SIG-M5 (cell line): ENCODE results near the gene ADAMTS7.
"Not testable (repeated sequence)": the region's sequence is repeated elsewhere in the genome, so short reads cannot be mapped to it uniquely, and the experiment has no call there.

ENCODE experiments used
- DNase-seq: peaks from one replicate; lab custom pipeline; 2025; lab: John Stamatoyannopoulos, UW

ADAMTS7 gene

DNA sequence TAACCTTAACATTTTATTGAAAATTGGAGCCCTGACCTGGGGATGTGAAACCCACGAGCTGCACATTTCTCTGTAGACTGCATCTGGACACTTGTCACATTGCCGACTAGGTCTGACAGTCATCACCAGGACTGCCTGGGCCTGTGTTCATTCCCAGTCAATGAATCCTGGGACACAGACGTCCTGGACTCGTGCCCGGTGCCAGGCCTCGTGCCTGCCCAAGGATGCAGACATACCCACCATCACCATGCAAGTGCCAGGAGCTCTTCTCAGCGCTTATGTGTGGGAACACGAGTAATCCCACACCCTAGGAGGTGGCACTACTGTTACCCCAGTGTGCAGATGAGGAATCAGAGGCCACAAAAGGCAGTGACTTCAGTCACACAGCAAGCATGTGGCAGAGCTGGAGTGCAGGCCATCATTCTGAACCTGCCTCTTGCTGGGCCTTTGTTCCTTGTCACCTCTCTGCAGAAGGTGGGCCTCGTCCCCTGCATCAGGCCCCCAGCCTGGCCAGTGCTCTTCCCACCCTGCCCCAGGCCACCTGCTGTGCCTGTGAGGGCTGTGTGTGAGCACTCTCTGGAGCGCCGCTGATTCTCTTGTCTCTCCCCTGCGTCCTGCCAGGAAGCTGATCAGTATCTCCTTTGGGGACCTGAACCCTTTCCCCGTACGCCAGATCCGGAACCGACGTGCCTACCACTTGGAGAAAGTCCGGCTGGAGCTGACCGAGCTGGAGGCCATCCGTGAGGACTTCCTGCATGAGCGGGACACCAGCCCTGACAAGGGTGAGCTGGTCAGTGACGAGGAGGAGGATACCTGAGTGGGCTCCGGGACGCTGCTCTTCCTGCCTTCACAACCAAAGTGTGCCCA is 58.5 kb downstream of the ADAMTS7 start:
- DNase-seq, result no peak

DNA sequence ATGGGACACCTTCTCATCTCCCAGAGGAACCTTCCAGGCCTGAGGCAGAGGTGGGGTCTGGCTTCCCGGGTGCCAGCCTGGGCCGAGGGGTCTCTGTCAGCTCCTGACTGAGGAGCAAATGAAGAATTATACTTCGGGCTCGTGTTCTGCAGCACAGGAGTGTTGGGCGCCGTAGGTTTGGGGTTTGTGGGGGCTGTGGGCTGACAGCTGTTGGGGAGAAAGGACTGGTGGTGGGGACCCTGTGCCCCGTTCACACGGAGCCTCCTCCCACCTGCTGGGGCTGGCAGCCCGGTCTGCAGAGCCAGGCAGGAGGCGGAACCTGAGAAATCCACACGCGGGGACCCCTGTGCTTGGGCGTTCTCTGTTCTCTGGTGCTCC is 59.7 kb downstream of the ADAMTS7 start:
- DNase-seq, result no peak

DNA sequence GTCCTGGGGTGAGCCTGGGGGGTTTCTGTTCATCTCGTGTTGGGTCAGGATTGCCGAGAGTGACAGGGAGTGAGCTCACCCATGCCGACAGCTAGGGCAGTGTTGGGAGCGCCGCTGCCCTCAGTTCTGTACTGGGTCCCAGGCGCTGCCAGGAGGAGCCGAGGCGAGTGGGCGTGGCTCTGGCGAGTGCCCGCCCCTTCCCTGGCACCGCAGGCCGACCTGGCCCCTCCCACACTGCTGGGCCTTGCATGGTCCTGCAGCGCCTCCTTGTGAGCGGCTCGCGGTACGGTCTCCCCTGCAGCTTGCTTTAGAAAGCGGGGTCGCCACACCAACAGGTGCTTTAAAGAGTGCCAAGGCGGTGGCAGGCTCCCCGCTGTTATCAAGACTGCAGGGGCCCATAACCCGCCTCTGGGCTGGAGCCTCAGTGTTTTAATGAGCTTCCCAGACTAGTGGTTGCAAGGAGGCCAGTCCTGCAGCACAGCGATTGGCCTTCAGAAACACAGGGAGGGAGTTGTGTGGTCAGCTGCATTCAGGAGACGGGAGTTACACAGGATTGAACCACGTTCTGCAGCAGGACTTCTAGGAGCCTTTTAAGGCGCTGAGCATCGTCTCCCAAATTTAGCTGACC is 60.2 kb downstream of the ADAMTS7 start:
- not testable (repeated sequence) for DNase-seq

DNA sequence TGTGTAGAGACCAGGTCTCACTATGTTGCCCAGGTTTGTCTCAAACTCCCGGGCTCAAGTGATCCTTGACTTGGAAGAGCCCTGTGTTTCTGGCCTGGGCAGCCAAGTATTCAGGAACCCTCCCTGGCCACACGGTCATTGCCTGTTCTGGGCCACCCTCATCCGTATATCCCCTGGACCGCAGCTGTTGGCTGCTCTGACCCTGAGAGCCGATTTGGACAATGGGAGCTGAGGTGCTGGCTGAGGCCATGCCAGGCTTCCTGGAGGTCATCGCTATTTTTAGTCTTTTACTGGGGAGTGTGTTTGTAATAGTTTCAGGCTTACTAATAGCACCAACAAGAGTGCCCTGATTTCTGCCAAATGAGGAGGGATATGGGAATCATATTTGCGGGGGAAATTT is 60.7 kb downstream of the ADAMTS7 start:
- no peak for DNase-seq

DNA sequence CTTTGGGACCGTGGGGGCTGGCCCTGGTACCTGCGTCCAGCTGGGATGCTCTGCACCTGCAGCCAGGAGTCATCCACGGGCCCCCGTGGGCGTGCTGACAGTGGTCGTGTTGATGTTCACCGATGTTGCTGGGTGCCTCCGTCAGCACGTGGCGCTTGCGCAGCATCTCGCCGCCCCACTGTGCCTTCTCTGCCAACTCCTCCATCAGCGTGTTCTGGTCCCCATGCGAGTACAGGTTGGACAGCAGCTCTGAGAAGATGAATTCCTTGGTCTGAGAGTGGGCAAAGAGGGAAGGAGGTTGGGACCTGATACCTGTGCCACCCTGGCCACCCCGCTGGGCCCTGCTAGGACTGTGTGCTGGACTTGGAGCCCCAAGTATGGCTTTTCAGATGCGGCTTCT is 61.4 kb downstream of the ADAMTS7 start:
- no peak for DNase-seq

DNA sequence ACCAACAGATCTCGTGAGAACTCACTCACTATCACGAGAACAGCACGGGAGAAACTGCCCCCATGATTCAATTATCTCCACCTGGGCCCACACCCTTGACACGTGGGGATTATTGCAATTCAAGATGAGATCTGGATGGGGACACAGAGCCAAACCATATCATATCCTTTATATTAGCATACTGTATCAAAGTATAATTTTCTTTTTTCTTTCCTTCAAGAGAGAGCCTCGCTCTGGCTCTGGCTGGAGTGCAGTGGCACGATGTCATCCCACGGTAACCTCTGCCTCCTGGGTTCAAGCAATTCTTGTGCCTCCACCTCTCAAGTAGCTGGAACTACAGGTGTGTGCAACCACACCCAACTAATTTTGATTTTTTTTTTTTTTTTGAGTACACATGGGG is 63.4 kb downstream of the ADAMTS7 start:
- DNase-seq, result not testable (repeated sequence)

DNA sequence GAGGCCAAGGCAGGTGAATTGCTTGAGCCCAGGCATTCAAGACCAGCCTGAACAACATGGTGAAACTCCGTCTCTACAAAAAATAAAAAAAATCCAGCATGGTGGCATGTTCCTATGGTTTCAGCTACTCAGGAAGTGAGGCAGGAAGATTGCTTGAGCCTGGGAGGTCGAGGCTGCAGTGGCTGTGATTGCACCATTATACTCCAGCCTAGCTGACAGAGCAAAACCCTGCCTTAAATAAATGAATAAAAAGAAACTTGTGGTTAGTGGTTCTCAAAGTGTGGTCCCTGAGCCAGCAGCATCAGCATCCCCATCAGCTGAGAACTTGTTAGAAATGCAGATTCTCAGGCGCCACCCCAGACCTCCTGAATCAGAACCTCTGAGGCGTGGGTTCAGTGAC is 69.6 kb downstream of the ADAMTS7 start:
- not testable (repeated sequence) for DNase-seq

DNA sequence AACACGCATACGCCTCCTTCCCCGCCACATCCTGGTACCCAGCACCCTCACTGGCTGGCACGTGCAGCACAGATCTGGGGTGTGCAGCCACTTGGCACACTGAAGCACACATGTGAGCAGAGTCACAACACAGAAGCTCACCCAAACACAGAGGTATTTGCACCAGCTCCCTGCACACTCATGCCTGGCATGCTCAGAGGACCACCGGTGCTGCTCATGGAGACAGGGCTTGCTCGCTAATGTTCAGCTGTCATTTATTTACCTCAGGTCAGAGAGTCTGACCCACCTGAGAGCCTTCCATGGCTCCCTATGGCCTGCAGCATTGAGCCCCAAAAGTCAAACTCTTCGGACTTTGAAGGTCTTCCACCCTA is 70.4 kb downstream of the ADAMTS7 start:
- DNase-seq, result no peak

DNA sequence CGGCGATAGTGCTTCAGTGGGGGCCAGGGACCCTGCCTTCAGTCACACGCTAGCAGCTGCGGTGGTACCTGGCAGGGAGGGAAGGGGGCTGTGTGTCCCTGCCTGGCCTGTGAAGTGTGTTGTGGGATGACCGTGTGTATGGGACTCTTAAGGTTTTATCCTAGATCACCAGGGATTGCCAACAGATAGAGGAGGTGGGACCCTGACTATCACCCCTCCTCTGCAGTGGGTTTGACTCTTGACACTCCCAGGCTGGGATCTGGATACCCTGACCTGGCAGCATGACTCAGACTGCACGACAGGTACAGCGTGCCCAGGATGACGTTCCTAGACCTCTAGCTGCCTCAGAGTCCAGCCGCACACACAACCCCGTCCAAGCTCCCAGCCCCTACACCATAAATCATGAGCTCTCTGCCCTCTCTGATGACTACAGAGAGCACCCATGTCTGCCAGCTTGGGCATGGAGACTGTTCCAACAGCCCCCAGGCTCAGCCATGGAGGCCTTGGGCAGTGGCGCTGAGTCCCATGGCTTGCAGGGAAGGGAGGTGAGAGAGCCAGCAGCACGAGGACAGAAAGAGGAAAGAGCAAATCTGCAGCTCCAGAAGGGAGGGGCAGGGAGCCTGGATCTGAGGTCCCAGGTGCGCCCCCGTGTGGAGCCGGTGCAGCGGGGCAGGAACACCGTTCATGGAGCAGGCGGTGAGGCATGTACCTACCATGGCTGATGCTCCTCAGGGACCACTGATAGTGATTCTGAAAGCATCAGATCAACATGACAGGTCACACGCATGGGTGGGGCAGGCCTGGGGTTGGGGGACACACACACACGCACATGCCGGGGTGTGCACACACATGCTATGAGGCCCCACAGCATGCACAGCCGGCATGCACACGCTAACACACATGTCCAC is 71.0 kb downstream of the ADAMTS7 start:
- DNase-seq, result no peak

DNA sequence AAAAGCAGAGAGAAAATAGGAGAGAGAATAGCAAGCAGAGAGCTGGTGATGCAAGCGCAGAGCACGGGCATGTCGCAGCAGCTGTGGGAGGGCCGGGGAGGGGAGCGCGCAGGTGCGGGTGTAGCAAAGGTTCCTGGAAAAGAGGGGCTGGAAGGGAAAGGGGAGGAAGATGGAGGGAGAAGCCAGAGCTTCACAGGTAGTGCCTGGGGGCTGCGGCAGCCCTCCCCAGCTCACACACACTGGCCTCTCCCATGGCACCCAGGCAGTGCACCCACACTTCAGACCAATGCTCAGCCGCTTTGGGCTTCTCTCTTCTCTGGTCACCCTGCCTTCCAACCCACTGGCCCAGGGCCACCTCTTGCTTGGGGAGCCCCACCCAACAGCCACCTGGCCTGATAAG is 72.1 kb downstream of the ADAMTS7 start:
- no peak for DNase-seq

DNA sequence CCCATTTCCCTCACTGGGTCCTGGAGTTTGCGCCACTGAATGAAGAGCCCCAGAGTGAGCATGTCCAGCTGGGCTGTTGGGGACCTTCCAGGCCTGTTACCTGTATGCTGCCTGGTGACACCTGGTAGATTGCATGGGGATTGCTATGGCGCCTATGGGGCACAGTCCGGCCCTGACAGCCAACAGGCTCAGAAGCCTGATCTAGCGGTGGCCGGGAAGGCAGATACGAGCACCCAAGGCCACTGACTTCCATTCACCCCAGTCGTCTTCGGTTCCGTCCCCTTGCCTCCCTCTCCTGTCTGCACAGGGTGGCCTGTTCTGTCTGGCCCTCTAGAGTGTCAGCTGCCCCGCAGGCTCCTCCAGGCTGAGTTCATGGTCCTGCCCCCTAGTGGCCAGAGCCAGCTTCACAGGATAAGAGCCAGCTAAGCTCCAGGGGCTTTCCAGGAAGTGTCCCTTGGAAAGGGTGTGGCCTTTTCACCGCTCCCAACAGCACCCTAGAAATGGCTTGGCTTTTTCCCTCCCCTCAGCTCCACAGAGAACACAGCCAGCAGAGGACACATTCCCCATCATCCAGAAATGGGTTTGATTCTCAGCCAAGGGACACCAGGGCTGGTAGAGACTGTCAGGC is 73.2 kb downstream of the ADAMTS7 start:
- not testable (repeated sequence) for DNase-seq

DNA sequence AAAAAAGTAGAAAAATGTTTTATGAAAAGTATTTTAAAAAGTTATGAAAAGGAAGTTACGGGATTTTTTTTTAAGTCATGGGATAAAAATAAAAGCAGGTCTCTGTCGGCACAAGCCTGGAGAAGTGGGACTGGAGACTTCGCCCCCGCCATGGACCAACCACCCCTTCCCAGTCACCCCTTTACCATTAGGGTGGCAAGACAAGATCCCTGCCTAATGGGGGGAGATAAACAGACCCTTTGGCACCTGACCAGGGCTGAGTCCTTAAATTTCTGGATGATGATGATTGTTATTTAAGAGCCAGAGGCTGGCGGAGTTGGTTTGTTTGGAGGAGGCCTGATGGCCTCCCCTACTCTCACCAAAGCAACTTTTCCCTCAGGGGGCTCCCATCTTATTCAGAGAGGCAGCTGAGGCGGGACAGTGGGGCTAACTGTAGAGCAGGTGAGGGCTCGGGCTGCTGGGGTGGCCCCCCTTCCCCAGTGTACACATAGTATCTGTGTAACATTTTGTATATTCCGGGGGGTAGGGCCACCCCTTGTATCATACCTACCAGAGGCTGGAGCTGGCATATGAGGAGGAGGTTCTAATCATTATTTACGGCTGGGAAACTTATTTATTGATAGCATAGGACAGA is 74.0 kb downstream of the ADAMTS7 start:
- DNase-seq, result no peak

DNA sequence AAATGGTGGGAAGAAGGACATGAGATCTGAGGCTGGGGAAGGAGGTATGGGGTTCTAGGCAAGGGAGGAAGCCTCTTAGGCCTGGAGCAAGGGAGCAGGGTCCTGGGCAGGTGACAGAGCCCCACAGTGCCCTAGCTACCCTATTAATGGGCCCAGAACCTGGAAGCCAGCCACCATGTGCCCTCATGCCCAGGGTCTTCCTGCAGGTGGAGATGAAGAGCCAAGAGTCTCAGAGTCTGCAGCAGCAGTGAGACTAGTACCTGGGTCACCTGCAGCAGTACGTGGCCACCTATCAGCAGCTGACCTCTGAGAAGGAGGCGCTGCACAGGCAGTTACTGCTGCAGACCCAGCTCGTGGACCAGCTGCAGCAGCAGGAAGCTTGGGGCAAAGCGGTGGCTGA is 75.0 kb downstream of the ADAMTS7 start:
- not testable (repeated sequence) for DNase-seq

DNA sequence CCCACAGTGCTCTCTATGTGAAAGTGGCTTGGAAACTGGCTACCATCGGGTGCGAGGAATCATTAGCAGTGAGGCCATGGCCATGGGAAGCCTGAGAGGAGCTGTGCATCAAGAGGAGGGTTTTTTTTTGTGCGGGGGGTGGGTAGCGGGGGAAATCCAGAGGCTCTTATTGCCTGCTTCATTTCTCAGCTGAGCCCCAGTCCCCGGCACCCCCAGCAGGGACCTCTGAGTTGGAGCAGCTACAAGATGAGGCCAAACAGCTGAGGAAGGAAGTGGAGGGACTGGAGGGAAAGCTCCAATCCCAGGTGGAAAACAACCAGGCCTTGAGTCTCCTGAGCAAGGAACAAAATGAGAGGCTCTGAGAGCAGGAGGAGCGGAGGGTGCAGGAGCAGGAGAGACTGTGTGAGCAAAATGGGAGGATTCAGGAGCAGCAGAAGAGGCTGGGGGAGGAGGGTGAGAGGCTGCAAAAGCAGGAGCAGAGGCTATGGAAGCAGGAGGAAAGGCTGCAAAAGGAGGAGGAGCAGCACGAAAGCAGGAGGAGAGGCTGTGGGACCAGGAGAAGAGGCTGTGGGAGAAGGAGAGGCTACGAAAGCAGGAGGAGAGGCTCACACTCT is 76.7 kb downstream of the ADAMTS7 start:
- DNase-seq, result no peak

DNA sequence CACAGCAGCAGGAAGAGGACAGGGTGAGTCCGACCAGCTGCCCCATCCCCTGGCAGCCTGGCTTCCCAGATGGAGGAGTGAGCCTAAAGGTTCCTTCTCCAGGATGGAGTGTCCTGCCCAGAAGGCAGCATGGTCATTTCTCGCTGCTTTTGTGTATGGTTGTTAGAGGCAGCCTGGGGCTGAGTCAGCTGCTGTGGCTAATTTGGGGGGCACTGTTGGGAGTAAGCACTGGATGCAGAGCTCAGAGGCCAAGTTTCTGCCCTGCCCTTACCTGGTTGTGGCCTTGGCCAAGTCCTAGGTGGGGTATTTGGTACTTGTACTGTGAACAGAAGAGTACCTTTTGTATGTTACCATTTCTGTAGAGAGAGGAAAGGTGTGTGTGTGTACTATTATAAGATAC is 78.6 kb downstream of the ADAMTS7 start:
- DNase-seq, result no peak

DNA sequence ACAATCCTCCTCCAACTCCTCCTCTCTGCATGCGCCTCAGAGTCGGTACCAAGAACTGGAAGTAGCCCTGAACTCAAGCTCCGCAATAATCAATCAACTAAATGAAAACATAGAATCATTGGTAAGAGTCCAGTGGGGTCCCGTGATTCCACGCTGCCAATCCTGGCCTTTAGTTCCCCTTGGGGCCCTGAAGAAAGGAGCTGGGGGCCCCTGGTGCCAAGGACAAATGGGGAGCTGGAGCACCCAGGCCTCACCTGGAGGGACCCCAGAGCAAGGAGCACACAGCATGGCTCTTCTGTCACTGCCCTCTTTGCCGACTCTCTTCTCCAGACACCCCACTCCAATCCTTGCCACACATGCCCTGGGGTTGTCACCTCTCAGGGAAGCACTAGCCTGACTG is 80.3 kb downstream of the ADAMTS7 start:
- DNase-seq, result no peak

DNA sequence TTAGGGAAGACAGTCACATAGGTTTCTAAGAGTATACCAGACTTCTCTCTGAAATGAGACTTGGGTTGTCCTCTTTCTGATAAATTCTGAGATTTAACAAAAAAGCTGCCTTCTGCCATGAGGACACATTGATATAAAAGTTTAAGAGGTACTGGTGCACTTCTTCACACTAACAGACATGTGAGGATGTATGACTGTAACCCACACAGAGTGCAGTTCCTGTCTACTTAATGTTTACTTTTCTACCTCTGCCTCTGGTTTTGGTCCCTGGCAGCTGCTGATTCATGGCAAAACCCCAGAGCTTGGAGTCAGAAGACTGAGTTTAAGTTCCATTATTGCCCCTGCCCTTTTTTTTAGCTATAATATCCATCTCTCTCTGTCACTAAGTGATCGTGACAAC is 82.8 kb downstream of the ADAMTS7 start:
- not testable (repeated sequence) for DNase-seq

DNA sequence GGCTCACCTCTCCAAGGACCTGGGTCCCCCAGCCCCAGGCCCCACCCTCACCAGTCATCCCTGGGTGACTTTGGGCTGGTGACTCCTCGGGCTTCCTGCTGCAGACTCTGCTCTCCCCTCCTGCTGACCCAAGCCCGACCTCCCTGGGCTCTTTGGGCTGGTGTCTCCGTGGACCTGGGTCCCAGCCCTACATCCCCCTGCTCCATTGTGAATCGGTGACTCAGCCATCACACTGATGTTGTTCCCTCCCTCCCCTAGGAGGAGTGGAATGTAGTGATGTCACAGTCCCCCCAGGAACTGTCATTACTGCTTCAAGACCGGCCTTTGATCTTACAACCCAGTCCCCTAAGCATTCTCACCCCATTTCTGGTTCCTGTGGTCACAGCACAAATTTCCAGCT is 83.7 kb downstream of the ADAMTS7 start:
- DNase-seq, result no peak

DNA sequence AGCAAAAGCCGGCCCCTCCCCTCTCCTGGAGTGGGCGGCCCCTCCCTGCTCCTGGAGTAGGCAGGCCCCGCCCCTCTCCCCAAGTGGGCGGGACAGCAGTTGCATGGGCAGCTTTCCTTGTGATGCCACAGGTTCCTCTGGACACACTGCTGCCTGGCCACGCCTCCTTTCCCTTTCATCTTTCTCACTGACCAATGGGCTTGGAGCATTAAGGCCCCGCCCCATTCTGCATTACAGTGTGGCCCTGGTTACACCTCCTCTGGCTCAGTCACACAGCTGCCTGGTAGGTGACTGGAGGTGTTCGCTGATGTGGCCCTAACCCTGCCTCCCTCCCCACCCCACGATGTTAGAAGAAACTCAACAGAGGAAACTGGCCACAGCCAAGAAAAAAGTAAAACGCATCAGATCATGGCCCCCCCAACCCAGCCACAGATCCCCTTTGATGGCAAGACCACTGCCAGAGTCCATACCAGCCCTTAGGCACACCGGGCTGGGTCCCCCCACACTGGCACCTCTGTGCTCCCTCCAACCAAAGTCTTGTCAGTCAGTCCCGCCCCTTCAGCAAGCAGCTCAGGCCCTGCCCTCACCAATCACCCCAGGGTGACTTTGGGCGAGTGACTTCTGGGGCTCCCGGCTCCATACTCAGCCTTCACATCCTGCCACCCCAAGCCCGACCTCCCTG is 84.3 kb downstream of the ADAMTS7 start:
- DNase-seq, result no peak

DNA sequence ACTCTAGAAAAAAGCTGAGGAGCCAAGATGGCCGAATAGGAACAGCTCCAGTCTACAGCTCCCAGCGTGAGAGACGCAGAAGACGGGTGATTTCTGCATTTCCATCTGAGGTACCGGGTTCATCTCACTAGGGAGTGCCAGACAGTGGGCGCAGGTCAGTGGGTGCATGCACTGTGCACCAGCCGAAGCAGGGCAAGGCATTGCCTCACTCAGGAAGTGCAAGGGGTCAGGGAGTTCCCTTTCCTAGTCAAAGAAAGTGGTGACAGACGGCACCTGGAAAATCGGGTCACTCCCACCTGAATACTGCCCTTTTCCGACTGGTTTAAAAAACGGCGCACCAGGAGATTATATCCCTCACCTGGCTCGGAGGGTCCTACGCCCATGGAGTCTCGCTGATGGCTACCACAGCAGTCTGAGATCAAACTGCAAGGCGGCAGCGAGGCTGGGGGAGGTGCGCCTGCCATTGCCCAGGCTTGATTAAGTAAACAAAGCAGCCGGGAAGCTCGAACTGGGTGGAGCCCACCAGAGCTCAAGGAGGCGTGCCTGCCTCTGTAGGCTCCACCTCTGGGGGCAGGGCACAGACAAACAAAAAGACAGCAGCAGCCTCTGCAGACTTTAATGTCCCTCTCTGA is 91.3 kb downstream of the ADAMTS7 start:
- not testable (repeated sequence) for DNase-seq
